ENCODE data around the gene NACAD.

- TF ChIP-seq CTCF (IDR thresholded peaks at IDR 0.05) (no peak), ZFX (IDR thresholded peaks at IDR 0.05; ENCODE audit: borderline replicate concordance) (no peak)
Measured at GRCh38 chr7:45065031-45065995, 23.5 kb downstream of the NACAD start.
